GM19463 (cell line): ENCODE data around the gene SPRED3.
A peak's percentile ranks its signal among the peaks of the same experiment; 100 is the strongest.
"Not testable (repeated sequence)": the region's sequence is repeated elsewhere in the genome, so short reads cannot be mapped to it uniquely, and the experiment has no call there.

Source experiments
- ATAC-seq: cut with Tn5 transposase; IDR thresholded peaks from one replicate; pipeline ENCODE4 v1.9.1; 2021; ENCODE audit warnings: mild to moderate bottlenecking, moderate library complexity; ENCODE audit not compliant: unreplicated experiment

The SPRED3 gene

DNA sequence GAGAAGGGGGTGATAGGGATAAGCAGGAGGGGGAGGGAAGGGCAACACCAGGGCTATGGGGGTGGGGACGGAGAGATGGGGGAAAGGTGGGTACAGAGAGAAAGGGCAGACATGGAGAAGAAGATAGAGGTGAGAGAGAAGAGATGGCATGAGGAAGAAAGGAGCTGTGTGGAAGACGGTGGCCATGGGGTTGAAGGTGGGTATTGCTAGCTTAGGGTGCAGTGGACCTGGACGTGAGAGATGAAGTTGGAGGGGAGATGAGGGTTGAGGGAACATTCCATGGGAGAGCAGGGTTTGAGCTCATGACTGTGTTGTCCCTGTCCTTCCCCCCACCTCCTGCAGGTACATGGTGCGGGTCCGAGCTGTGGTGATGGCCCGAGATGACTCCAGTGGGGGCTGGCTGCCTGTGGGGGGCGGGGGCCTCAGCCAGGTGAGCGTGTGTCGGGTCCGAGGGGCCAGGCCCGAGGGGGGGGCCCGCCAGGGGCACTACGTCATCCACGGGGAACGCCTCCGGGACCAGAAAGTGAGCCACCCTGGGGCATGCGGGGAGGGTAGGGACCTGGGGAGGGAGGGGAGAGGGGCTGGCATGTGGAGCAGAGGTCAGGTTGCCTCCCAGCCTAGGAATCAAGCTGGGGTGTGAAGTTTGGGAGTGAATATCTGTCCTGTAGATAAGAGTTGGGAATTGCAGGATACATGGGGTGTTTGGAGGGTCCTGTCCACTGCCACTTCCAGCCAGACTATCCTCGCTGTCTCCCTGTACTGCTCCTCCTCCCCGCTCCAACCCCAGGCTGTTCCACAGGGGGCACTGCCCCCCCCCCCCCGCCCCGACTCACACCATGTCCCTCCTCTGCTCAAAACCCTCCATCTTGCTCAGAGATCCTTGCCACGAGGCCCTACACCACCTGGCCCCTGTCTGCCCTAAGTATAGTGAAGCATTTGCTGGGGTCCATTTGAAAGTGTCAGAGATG is 1.7 kb downstream of the SPRED3 start:
- ATAC-seq = no peak

DNA sequence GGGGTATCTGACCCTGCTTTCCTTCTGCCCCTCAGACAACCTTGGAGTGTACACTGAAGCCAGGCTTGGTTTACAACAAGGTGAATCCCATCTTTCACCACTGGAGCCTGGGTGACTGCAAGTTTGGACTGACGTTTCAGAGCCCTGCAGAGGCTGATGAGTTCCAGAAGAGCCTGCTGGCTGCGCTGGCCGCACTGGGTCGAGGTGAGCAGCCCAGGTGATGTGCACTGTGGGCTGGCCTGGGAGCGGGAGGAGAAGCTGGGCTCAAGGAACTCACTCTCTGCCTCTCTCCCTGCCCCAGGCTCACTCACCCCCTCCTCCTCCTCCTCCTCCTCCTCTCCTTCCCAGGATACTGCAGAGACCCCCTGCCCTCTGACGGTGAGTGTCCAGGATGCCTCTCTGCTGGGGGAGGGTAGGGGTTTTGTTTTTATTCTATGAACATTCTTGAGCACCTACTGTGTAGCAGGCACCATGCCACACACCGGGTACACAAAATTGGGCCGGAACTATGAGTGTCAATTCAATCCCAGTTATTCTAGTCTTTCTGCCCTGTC is 3.5 kb downstream of the SPRED3 start:
- ATAC-seq = no peak

DNA sequence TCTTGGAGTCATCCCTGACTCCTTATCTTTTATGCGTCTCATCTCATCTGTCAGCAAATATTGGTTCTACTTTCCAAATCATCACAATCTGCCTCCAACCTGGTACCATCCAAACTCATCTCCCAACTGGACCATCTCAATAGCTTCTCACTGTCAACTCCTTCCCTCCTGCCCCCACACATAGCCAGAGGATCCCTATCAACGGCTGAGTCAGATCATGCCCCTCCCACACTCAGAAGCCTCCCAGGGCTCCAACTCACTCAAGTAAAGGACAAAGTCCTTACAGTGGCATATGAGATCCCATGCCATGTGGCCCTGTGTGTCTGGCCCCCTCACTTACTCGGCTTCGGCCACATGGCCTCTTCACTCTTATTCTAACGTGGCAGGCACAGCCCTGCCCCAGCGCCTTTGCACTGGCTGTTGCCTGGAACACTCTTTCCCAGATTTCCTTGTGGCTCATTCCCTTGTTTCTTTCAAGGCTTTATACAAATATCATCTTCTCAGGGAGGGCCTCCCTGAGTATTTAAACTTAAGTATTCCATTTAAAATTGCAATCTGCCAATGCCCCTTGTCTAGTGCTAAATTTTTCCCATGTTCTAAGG is 4.3 kb downstream of the SPRED3 start:
- no peak for ATAC-seq

DNA sequence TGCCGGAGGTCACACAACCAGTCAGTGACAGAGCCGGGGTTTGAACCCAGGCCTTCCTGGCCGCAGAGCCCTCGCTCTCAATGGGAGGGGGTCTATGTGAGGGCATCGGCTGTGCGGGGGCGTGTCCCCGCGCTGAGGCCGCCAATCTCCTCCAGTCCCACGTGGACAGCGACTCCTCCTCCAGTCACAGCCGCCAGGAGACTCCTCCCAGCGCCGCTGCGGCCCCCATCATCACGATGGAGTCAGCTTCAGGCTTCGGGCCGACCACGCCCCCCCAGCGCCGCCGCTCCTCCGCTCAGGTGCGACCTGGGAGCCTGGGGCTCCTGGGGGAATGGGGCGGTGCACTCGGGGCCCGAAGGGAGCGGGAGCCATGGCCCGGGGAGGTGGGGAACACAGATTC is 6.0 kb downstream of the SPRED3 start:
- ATAC-seq = no peak

DNA sequence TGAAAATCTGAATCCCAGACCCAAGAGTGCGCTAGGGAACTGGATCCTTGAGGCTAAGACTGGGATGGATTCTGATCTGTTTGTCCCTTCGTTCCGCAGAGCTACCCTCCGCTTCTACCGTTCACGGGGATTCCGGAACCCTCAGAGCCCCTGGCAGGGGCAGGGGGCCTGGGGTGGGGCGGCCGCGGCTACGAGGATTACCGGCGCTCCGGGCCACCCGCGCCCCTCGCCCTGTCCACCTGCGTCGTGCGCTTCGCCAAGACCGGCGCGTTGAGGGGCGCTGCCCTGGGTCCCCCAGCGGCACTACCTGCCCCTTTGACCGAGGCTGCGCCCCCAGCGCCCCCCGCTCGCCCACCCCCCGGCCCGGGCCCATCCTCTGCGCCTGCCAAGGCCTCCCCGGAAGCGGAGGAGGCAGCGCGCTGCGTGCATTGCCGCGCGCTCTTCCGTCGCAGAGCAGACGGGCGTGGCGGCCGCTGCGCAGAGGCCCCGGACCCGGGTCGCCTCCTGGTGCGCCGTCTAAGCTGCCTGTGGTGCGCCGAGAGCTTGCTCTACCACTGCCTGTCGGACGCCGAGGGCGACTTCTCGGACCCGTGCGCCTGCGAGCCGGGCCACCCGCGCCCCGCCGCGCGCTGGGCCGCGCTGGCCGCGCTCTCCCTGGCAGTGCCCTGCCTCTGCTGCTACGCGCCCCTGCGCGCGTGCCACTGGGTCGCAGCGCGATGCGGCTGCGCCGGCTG is 7.1 kb downstream of the SPRED3 start:
- no peak for ATAC-seq

DNA sequence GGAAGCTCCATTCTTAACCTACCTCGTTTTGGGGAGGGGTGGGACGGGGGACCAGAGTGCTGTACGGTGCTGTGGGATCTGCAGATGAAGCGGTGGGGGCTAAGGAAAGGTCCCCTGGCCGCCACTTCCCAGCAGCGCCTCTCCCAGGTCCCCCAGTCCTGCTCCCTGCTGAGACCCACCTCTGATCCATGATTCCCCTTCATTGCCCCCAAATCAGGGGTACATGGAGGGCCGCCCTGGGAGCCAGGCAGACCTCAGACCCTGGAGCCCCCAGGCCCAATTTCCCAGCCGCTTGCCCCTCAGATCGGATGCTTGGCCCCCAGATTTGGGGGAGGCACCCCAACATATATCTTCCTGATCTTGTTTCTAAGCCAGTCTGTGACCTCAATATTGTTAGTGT is 10.6 kb downstream of the SPRED3 start:
- ATAC-seq = no peak

DNA sequence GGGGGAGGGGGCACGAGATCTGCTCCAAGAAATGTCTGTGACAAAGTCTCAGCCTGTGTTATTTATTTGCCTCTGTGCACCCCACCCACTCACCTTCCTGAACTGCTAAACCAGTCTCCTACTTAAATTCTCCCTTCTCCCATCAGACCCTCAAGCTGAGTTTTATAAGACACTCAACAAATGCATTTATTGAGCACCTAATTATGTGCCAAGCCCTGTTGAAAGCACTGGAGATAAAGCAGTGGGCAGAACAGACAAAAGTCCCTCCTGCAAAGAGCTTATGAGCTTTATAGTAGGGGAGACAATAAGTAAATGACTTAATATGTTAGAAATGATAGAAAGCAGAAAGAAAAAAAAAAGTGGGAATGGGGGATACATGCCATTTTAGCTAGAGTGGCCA is 11.0 kb downstream of the SPRED3 start:
- ATAC-seq = no peak

DNA sequence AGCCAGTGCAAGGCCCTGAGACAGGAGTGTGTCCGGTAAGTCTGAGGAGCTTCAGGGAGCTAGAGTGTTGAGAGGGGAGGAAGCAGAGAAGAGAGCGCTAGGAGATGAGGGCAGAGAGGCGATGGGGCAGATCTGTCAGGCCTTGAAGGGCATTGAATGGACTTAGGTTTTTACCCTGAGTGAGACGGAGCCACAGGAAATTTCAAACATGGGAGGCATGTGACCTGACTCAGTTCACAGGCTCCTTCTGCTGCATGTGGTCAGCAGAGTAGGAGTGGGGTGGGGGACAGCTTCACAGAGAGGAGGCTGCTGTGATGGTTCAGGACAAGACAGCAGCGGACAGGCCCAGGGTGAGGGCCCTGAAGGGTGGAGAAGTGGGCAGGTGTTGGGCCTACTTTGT is 11.9 kb downstream of the SPRED3 start:
- no peak for ATAC-seq

DNA sequence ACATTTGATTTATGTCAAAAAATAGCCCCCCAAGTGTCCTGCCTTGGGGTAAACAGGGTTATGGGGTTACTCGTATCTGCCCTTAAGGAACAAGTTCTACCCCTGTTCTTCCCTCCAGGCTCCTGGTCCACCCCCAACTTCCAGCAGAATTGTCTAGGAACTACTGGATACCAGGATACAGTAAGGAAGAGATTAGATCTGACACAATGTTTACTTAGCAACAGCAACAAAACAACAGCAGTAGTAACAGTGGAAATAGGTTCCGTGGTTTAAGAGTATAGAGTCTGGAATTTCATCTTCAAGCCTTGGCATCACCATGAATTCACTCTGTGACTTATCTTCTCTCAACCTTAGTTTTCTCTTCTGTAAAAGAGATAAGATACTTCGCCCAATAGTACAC is 12.7 kb downstream of the SPRED3 start:
- no peak for ATAC-seq

DNA sequence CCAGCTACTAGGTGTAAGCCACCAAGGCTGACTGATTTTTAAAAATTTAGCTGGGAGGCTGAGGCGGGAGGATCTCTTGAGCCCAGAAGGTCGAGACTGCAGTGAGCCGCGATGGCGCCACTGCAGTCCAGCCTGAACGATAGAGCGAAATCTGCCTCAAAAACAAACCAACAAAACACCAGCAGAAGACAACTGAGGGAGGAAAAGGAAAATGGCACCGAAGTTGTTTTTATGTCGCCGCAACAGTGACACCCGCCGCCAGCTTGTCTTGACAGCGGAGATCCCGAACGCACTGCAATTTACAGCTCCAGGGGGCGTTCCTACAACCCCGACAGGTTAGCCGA is 14.1 kb downstream of the SPRED3 start:
- ATAC-seq = no peak

DNA sequence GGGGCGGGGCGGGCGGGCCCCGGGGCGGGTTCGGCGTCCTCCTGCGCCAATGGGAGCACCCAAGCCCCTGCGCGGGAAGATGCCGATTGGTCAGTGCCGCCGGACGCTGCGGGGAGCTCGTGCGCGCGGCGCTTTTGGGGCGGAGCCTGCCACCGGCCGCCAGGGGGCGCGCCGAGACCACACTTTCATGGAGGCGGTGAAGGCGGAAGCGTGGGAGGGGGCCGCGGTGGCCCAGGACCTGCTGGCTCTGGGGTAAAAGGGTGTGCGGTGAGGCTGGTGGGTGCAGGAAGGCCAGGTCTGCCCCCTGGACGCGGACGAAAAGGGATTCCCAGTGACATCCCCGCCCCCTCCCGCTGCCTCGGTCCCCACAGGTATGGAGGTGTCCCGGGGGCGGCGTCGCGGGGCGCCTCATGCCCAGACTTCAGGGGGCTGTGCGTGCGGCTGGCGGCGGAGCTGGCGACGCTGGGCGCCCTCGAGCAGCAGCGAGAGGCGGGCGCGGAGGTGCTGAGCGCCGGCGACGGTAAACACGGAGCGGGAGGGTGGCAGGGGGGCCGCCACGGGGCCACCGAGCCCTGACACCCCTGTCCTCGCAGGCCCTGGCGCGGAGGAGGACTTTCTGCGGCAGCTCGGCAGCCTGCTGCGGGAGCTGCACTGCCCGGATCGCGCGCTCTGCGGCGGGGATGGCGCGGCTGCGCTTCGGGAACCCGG is 14.6 kb downstream of the SPRED3 start, which contains the start of gene FAM98C:
Gene FAM98C, plus strand, starts transcription at position 127 of the 708 bp plus-strand sequence. Its CDS starts 61 bp downstream, at position 188.
- peak; percentile 96 for ATAC-seq

DNA sequence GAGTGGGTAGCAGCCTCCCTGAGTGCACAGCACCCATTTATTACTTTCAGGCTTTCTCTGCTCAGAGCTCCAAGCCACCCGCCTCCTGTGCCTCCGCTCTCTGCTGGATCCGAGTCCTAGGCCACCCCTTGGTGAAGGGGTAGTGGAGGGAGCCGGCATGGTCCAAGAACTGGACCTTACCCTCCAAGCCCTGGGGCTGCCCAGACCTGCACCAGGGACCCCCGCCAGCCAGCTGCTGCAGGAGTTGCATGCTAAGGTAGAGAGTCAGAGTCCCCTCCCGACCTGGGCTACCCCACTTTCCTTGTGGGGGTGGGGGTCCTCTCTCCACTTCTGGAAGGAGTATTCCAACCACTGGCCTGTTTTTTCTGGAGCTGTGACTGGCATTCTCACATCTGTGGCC is 16.4 kb downstream of the SPRED3 start:
- no peak for ATAC-seq

DNA sequence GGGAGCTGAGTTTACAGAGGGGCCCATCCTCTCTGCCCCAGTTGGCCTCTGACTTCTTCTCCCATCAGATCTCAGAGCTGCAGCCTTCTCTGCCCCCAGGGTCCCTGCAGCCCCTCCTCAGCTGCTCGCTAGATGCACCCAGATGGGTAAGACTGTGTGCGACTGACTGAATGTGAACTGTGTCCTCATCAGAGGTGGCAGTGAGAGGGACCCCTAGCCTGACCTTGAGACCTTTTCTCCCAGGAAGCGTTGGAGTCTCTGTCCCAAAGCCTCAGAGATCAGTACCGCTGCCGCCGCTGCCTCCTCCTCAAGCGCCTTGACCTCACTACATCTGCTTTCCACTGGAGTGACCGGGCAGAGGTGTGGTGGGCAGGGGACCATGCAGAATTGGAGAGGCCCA is 16.8 kb downstream of the SPRED3 start:
- ATAC-seq = no peak

DNA sequence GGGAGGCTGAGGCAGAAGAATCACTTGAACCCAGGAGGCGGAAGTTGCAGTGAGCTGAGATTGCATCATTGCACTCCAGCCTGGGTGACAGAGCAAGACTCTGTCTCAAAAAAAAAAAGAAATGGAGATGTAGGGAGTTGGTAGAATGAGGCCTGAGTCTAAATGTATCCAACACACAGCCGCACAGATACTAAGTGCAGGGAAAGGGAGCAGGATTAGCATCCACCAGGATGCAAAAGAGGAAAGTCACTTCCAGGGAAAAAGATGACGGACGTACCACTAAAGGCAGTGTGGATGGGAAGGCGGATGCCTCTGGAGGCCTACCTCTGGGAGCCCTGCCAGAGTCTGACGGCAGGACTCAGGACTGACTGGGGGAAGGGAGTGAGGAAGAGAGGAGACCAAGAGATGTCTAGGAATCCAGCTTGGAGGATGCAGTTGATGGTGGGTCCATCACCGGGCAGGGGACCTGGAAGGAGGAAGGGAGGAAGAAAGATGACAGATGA is 21.2 kb downstream of the SPRED3 start:
- ATAC-seq = no peak

DNA sequence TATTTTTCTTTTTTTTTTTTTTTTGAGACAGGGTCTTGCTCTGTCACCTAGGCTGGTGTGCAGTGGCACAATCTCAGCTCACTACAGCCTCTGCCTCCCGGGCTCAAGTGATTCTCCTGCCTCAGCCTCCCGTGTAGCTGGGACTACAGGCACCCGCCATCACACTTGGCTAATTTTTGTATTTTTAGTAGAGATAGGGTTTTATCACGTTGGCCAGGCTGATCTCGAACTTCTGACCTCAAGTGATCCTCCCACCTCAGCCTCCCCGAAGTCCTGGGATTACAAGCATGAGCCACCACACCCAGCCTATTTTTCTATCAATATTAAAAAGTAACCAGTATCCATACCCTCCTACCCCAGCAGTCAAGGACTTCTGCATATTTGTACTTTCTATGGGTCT is 21.9 kb downstream of the SPRED3 start:
- not testable (repeated sequence) for ATAC-seq

DNA sequence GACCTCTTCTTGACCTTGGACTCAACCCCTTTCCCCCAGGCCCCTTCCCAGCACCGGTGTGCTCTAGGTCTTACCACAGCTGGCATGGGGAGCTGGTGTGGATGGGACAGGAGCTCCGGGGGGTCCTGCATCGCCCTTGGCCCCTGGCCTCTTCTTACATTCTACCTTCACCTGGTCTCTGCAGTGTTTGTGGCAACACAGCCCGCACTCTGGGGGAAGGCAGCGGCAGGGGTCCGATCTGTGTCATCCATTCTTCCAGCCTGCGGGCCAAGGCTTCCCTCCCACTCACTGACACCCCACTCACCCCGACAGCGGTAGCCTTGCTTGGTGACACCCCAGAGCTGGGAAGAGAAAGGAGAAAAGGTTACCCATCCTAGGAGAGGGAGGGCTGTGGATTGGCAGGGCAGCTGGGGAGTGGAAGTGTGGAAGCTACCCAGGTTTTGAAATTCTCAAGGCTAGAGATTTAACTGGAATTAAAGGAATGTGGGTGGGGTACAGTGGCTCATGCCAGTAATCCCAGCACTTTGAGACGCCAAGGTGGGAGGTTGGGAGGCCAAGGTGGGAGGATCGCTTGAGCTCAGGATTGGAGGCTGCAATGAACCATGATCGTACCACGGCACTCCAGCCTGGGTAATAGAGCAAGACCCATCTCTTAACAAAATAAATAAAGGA is 22.7 kb downstream of the SPRED3 start:
- no peak for ATAC-seq

DNA sequence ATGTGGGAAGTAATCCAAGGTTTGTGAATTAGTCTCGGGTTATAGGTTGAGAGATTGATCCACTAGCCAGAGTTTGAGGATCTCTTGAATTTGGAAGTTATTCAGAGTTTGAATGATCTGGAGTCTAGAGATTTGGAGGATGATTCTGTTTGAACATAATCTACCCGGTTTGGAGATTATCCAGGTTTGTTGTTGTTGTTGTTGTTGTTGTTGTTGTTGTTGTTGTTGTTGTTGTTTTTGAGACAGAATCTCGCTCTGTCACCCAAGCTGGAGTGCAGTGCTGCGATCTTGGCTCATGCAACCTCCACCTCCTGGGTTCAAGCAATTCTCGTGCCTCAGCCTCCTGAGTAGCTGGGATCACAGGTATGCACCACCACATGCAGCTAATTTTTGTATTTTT is 23.4 kb downstream of the SPRED3 start:
- ATAC-seq = not testable (repeated sequence)

DNA sequence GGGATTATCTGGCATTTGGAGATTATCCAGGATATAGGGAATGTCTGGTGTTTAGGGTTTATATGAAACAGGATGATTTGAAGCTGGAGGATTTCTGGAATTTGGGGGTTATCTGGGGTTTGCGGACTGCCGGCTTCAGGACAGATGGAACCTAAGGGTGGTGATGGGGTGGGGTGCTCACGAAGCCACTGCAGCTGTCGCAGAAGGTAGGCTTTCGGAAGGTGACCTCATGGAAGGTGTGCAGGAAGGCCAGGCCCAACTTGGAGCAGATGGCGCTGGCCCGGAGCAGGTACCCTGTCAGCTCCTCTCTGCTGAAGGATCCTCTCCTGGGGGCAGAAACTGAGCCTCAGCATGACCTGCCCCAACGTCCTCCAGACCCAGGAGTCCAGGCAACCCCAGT is 24.0 kb downstream of the SPRED3 start:
- no peak for ATAC-seq

DNA sequence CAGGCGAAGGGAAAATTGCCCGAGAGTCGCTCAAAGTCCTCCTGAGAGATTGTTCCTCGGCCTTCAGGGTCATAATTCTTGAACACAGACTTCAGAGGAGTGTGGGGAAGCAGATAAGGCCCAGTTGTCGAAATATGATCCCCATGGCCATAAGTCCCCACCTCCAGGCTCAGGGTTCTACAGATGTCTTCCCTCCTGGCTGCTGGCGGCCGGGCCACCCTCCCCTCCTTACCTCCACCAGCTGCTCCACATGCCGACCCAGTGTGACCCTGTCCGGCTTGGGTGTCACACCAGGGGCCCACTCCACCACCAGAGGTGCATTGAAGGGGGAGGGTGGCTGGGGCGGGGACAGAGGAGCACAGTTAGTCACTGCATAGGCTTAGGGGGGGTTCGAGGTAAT is 24.5 kb downstream of the SPRED3 start:
- no peak for ATAC-seq

DNA sequence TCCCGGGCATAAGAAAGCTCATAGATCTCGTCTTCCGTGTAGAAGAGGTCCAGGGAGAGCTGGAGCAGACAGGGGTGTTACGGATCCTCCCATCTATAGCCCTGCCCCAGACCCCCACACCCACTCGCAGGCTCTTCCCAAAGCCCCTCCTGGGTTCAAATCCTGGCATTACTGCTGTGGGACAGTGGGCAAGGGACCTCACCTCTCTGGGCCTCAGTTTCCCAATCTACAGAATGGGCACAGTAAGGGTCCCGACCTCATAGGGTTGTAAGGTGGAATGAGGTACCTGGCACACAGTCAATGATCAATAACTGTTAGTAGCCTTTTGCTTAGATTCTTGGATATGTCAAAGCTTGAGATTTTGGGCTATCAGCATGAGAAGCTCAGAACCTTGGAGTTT is 24.9 kb downstream of the SPRED3 start:
- ATAC-seq = no peak
